Measurements from ENCODE around the gene DHX15. TPM values are rescaled to one million over a fixed set of nuclear protein-coding genes. Genes with fewer than 3 reads are reported as not detected.

The DHX15 gene
- total RNA-seq, 1 donor from 2014 or later = 46.6 TPM

- Histone ChIP-seq H3K4me3 (no peak overlapping the region), H3K9me3 (no peaks in the 10 kb centered on the region), H3K27me3 (no peaks in the 10 kb centered on the region), H3K27ac (no peak overlapping the region), H3K4me1 (no peaks in the 10 kb centered on the region), H3K36me3 (no peaks in the 10 kb centered on the region)
- no peak for TF ChIP-seq CTCF (IDR thresholded peaks at IDR 0.05)
- no peak for DNase-seq (ENCODE audit: low spot score in 2 of 2)
- intact Hi-C loops (cut with DNase I) = no loop called here
Observed at GRCh38 chr4:24605216-24605615, 20.9 kb upstream of the DHX15 start.

- no peak for DNase-seq (ENCODE audit: low spot score in 2 of 2)
- intact Hi-C loops (cut with DNase I) = no loop called here
- Histone ChIP-seq H3K4me1 (no peaks in the 10 kb centered on the region), H3K4me3 (no peak overlapping the region), H3K27ac (no peak overlapping the region), H3K9me3 (no peaks in the 10 kb centered on the region), H3K36me3 (no peaks in the 10 kb centered on the region), H3K27me3 (no peaks in the 10 kb centered on the region)
- no peak for TF ChIP-seq CTCF (IDR thresholded peaks at IDR 0.05)
Observed at GRCh38 chr4:24604558-24605214, 20.3 kb upstream of the DHX15 start.

- no peaks in the 10 kb centered on the region for H3K36me3 ChIP-seq
- no peak overlapping the region for H3K4me3 ChIP-seq
- DNase-seq (ENCODE audit: low spot score in 2 of 2) = no peak
- no peak for TF ChIP-seq CTCF (IDR thresholded peaks at IDR 0.05)
- H3K4me1 ChIP-seq = no peaks in the 10 kb centered on the region
- no peak overlapping the region for H3K27ac ChIP-seq
- intact Hi-C loops (cut with DNase I) = no loop called here
- H3K9me3 ChIP-seq = no peaks in the 10 kb centered on the region
- H3K27me3 ChIP-seq = no peaks in the 10 kb centered on the region
Observed at GRCh38 chr4:24603343-24603742, 19.0 kb upstream of the DHX15 start.

GRCh38 chr4:24601121-24601520, 16.8 kb upstream of the DHX15 start:
- no peak overlapping the region for H3K27ac ChIP-seq
- H3K4me1 ChIP-seq = no peaks in the 10 kb centered on the region
- H3K27me3 ChIP-seq = no peaks in the 10 kb centered on the region
- H3K9me3 ChIP-seq = no peaks in the 10 kb centered on the region
- no peaks in the 10 kb centered on the region for H3K36me3 ChIP-seq
- H3K4me3 ChIP-seq = no peak overlapping the region
- intact Hi-C loops (cut with DNase I) = no loop called here
- no peak for TF ChIP-seq CTCF (IDR thresholded peaks at IDR 0.05)
- DNase-seq (ENCODE audit: low spot score in 2 of 2) = no peak

GRCh38 chr4:24599275-24599674, 14.9 kb upstream of the DHX15 start:
- Histone ChIP-seq H3K9me3 (no peaks in the 10 kb centered on the region), H3K4me3 (no peak overlapping the region), H3K36me3 (no peaks in the 10 kb centered on the region), H3K27me3 (no peaks in the 10 kb centered on the region), H3K27ac (no peak overlapping the region), H3K4me1 (no peaks in the 10 kb centered on the region)
- TF ChIP-seq CTCF (IDR thresholded peaks at IDR 0.05) = no peak
- DNase-seq (ENCODE audit: low spot score in 2 of 2) = no peak
- intact Hi-C loops (cut with DNase I) = no loop called here

- intact Hi-C loops (cut with DNase I) = no loop called here
- H3K9me3 ChIP-seq = no peaks in the 10 kb centered on the region
- no peaks in the 10 kb centered on the region for H3K4me1 ChIP-seq
- H3K27ac ChIP-seq = no peak overlapping the region
- TF ChIP-seq CTCF (IDR thresholded peaks at IDR 0.05) = no peak
- no peak for DNase-seq (ENCODE audit: low spot score in 2 of 2)
- no peaks in the 10 kb centered on the region for H3K27me3 ChIP-seq
- H3K4me3 ChIP-seq = no peak overlapping the region
- no peaks in the 10 kb centered on the region for H3K36me3 ChIP-seq
Observed at GRCh38 chr4:24598025-24598424, 13.7 kb upstream of the DHX15 start.

Data from ascending aorta (tissue), 2 donors.